Stimulated activated CD8-positive, alpha-beta memory T cell treated with anti-CD3 and anti-CD28 coated beads, Interleukin-12 subunit alpha, Interleukin-12 subunit beta, amount 100 ng/mL, for 1 hour (primary cell): Measurements from ENCODE around the gene RAP1GAP.

ENCODE experiments used
- DNase-seq: peaks from one replicate; pipeline ENCODE4 v3.0.0-alpha.2; 2020; ENCODE audit warnings: low read depth

The RAP1GAP gene

DNA sequence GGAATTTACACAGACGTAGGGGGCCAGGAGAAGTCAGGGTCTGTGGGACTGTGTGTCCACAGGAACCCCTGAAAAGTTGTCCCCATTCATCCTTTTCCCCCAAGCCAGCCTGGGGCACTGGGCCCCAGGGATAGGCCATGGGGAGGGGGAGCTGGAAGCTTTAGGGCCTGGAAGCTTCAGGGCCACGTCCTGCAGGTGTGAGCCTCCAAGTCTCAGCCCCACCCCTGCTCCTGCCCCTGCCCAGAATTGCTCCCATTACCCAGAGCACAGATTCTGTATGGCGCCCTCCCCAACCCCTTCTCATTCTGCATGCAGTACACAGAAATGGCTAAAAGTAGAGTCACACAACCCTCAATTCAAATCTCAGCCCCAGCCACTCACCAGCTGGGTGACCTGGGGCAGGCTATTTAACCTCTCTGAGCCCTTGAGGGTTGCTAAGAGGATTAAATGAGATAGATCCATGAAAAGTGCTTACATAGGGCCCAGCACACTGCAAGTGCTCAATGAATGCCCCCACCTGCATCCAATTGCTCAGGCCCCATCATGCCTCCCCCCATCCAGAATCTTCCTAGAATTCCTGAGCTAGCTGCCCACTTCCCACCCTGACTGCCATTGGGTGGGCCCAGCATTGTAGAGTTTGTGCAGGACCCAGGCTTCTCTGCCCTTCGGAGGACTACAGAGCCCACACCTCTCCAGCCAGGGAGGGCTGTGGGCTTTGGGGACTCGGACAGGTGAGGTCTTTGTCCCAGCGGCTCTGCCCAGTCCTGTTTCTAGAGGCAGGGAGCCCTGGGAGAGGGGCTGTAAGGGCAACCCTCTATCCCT is 6.5 kb downstream of the RAP1GAP start:
- no peak for DNase-seq

DNA sequence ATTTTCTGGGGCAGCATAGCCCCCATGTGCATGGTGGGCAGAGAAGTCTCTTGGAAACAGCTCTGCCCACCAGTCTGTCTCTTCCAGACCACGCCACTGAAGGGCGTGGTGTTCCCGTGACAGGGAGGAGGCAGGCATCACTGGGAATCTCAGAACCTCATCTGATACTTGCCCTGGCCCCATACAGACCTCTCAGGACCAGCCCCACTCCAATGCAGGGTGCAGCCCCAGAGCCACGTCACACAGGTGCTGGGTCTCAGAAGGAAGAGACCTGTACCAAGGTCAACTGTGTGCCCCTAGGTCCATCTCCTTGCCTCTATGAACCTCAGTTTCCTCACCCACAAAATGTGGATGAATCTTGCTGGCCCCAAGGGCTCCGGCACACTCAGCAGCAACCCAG is 7.3 kb downstream of the RAP1GAP start:
- no peak for DNase-seq

DNA sequence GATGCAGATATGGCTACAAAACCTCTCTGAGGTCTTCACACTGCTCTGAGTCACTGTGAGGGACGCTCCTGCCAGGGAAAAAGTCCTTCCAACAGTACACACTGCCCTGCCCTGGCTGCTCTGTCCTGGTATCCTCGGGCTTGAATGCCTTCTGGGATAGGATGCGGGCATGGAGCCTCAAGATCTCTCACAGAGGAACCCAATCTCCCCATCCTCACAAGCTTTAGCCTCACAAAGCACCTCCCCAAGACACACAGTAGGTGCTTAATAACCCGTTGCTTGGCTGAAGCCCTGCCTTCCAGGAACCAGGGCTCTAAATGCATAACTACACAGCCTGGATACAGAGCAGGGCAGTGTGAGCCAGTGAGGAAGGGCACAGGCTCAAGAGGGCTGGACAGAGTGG is 9.2 kb downstream of the RAP1GAP start:
- no peak for DNase-seq

DNA sequence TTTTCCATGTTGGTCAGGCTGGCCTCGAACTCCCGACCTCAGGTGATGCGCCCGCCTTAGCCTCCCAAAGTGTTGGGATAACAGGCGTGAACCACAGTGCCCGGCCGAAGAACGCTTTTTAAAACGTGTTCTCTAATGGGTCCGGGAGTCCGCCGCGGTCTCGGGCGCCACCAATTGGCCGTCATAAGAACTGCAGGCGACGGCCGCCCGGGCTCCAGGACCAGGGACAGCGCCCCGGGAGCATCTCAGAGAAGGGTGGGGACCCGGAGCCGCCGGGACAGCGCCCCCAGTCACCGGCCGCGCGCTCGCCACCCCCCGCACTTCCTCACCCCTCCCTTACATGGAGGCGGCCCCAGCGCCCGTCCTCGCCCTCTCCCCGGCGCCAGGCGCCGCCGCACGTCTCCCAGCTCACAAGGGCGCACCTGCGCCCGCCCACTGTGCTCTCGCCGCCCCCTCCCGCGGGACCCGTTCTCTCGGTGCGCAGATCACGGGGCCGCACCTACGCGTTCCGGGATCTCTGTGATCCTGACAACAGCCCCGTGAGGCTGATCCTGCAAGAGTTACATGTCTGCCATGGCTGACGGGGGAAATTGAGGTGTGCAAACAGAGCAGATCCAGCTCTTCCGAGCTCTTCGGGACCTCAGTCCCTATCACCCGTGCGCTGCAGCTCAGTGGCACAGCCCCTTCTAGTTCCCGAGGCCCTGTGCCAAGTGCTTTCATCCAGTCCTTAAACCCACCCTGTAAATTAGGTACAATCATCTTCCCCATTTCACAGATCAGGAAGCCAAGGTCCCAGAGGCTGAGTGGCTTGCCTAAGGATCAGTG is 9.8 kb downstream of the RAP1GAP start:
- DNase-seq = peak; percentile 52

DNA sequence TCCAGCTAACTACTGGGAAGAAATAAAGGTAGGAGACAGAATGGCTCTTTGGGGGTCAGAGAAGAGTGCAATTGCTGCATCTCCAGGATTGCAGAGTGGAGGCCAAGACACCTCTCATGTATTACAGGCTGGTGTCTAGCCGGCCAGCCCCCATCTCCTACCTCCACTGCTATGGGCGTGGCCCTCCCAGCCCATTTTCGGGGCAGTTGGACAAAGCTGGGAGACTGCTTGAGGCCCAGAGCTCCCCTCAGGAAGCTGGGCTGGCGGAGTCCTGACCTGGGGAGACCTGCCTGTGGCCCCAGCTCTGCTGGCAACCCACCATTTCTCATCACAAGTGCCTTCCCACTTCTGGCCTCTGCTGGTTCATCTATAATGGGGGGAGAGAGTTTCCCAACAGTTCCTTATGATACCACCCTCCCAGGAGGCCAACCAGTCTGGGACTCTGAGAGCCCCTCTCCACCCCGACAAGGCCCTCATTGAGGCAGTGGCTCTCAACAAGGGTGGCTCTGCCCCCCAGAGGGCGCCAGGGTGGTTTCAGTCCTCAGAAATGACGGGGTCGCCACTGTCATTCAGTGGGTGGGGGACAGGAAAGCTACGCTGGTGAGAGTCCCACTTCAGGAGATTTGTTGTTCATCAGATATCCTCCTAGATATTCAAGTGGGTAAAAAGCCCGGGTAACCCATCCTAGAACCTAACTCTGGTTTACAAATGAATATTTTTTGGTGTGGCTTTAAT is 11.5 kb downstream of the RAP1GAP start:
- no peak for DNase-seq

DNA sequence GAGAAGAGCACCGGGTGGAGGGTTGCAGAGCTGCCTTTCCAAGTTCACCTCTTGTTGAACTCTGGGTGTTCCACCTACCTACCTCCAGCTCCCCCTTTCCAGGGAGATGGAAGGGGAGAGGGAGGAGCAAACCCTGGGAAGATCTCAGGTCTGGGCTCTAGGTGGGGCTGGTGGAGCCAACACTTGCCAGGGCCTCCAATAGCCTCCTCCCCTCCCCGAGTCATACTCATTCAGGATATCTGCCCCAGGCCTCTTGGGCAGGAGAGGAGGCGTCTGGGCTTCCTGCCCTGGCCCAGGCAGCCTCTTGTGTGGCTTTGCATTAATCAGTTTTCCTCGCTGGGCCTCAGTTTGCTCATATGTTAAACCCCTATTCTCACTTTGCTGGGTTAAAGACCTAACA is 13.4 kb downstream of the RAP1GAP start:
- DNase-seq = no peak

DNA sequence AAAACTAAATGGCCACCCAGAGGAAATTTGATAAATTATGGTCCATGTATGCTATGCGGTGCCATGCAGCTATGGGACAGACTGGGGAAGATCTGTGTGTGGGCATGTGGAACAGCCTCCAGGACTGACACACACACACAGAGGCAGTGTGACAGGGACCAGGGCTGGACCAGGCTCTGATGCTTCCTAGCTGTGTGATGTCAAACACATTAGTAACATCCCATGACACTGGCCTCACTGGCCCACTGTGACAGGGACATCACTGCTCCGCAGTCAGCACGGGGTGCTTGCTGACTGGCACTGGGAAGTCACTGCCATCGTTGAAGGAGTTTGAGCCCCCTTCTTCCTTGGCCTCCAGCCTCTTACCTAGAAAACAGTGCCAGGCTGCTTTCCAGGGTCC is 13.9 kb downstream of the RAP1GAP start:
- DNase-seq = no peak

DNA sequence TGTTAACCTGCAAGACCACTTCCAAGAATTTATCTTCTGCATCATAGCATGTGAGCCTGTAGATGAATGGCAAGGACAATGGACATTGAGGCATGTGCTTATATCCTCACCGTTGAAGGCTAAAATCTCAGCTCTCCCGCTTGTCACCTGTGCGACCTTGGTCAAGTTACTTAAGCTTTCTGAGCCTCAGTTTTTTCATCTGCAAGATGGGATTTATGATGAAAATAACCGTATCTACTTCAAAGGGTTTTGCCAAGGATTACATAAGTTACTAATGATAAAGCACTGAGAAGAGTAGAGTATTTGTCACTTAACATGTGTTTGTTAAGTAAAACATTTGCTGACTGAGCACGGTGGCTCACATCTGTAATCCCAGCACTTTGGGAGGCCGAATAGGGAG is 14.9 kb downstream of the RAP1GAP start:
- no peak for DNase-seq

DNA sequence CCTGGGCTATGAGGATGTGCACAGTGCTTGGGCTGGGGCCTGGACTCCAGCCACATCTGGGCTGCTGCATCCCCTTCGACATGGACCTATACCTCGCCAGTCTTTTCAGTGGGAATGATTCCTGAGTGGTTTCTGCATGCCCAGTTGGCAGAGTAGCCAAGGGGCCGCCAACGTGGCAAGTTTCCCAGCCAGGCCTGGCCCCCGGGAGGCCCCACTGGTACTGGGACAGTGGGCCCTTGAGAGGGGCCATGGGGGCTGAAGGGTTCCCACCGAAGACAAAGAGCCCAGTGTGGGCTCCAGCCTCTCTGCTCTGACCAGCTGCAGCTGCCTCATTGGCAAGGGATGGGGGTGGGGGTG is 15.4 kb downstream of the RAP1GAP start:
- no peak for DNase-seq

DNA sequence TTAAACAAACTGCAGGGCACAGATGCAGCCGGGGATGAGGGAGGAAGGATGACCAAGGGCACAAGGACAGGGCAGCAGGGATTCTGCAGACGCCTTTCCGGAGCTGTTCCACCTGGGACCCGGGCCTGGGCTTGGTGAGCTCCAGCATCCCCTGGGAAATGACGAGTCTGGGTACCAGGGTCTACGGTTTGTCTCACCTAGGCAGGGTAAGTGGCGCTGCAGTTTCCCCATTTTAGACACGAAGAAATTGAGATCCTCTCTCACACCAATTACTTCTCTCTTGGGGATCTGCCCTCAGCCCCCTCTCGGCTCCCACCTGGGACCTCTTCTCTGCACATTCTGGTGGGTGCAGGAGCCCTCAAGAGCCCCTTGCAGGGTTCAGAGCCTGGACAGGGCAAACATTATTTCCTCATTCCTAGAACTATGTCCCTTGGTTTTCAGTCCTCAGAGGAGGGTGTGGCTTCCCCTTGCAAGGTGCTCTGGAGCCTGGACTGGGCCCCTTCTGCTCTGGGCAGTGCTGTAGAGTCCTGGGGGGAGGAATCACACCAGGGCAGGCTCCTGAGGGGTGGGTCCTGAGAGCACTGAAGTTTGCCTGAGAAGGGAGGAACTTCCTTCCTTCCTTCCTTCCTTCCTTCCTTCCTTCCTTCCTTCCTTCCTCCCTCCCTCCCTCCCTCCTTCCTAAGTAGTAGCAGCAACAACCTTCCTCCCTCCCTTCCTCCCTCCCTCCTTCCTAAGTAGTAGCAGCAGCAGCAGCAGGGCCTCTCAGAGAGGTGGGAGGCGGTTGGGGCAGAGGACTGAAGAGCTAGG is 16.0 kb downstream of the RAP1GAP start:
- DNase-seq = no peak

DNA sequence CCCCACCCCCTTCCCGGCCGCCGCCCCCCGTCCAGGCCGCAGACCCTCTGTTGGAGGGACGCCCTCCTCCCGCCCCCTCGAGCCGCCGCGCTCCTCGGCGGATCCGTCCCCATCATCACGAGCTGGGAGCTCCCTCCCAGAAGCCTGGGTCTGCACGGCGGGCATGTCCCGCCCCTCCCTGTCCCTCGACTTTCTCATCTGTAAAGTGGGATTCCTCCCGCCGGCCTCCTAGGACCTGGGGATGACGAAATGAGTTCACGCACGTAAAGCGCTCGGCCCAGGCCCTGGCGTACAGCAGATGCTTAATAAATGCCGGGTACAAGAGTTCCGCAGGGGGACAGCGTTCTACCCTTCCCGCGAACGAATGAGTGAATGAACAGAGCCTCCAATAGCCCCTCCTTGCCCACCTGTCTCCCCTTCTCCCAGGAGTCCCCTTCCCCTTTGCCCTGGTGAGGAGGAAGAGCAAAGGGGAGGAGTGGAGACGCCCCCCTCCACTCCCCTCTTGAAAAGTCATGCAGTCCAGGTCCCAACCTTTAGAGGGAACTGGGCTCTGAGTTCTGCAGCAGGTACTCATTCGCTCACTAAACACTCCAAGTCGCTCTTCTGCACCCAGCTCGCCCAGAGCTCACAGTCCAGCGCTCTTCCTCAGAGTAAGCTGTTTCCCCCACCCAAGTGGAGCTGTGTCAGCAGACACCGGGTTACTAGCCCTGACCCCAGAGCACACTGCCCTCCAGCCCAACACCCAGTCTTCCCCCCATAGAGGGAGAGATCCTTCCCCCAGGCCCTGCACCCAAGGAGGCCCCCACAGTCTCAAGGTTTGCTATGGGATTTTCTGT is 16.8 kb downstream of the RAP1GAP start:
- no peak for DNase-seq

DNA sequence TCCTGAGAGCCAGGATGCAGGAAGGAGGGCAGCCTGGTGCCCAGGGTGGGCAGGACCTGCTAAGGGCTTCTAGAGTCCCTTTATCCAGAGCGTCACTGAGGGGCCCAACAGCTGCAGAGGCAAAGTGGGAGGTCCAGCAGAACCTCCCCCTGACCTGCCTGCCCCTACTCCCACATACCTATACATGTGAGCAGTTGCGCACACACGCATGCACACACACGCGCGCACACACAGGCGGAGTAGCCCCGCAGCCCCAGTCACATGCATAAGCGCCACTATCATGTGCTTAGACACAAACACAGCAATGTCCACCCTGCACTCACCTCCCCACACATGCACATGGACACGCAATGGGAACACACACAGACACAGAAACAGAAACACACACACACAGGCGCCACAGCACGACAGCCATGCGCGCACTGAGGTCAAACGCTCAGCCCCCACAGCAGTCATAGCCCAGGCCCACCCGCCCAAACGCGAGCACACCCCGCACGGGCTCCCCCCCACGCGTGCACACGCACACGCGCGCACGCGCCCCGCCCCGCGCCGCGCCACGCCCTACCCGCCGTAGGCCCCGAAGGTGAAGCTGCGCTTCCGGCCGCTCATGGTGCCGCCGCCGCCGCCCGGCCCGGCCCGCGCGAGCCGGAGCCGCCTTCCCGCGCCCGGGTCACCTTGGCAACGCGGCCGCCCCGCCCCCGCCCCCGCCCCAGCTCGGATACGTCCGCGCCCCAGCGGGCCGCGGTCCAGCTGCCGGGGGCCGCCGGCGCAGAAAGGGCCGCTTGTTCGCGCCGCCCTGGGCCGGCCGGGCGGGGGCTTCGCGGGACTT is 17.7 kb downstream of the RAP1GAP start:
- no peak for DNase-seq

DNA sequence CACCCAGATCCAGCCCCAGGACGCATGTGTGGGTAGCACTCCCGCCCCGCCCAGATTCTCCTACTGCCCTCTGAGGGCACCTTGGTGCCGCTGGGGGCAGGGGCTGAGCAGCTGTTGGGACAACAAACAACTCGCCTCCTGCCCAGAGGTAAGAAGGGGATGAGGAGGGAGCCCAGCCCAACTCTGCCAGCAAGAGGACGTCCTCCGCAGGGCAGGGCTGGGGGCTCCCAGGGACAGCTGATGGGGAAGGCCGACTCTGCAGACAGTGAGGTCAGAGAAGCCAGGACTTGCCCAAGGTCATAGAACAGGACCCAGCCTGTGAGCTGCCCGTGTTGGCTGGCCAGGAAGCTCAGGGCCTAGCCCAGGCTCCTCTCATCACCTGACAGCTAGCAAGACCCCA is 18.8 kb downstream of the RAP1GAP start:
- no peak for DNase-seq

DNA sequence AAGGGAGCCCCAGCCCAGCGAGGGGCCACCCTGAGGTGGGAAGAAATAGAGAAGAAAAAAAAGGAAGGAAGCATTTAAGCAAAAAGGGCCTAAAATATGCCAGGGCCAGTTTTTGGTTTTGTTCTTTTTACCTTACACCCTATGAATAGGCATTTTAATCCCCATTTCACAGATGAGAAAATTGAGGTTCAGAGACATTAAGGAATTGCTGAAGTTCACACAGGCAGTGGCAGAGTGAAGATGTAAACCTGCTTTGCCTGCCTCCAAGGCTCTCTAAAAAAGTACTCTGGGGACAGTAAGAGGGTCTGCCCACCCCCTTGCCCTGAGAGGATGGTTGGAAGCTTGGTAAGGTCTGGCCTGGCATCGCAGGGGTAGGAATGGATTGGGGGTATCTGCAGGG is 19.8 kb downstream of the RAP1GAP start:
- no peak for DNase-seq

DNA sequence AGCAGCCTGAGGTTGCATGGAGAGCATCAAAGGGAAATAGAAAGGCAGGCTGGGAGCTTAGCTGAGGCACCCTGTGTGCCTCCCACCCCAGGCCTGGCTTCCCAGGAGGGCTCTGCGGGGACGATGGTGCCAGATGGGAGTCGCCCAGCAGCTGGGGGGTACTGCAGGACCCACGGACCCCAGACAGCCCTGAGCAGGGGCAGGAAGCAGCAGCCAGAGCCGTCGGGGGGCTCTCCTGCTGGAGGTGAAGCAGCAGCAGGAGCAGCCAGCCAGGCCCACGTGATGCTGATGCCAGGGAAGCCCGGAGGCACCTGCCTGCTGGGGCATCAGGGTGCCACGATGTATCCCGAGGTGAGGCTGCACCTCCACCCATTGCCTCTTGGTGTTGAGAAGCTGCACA is 20.4 kb downstream of the RAP1GAP start:
- DNase-seq = no peak

DNA sequence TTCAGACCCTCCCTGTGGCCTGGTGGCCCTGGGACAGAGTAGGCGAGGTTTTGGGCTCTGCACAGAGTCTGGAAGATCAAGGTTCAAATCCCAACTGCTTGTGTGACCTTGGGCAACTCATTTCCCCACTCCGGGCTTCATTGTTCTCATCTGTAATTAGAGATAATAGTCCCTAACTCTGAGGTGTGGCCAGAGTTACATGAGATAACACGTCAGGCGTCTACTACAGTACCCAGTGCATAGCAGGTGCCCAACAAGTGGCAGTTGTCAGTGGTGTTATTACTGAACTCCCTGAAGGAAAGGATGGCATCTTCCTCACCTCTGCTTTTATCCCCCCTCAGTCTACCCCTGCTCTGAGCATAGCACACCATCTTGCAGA is 20.8 kb downstream of the RAP1GAP start:
- DNase-seq = no peak

DNA sequence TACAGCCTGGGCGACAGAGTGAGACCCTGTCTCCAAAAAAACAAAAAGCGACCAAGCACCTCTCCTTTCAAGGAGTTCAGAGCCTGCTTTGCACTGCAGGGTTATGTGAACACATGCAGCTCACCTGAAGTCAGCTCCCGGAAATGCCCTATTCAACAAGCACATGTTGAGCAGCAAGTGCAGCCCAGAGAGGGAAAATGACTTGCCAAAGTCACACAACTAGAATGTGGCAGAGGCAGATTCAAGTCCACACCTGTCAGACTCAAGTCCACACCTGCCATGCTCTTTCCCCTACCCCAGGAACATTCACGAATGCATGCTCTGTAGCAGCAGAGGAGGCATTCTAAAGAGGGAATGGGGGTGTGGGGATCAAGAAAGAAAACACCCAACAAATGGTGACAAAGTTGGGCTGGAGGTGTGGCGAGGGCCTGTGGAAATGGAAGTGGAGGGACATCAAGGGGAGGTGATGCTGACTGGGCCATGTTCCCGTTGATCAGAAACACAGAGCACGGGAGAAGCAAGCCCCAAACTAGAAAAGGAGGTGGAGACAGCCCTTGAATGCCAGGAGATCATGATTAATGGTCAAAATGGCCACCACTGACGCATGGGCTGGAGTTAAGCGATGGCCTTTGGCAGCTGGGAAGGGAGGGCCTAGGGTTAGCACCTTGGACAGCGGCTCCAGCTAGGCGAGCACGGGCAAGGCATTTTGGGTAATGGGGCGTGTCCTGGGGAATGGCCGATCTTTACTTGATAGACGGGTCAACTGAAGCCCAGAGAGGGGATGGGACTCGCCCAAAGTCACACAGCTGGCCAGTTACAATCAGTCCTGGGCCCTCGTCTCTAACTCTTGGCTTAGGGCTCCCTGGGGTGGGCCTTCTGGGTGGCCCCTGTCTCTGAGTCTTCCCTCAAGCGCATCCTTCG is 21.5 kb downstream of the RAP1GAP start:
- no peak for DNase-seq

DNA sequence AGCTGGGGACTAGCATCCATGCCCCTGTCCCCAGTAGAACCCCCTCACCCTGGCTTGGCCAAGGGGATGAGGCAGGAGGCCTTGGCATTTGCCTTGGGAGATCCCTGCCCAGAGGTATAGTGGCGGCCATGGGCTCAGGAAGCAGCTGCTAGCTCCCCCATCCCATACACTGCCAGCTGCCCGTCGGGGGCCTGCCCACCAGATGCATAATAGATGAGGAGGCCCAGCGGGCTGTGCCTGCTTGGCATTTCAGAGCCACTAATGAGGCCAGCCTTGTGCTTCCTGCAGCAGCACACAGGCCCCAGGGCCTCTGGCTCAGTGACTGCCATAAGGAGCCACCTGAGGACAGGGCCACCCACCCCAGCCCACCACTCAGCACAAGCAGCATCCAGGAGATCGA is 23.6 kb downstream of the RAP1GAP start:
- no peak for DNase-seq

DNA sequence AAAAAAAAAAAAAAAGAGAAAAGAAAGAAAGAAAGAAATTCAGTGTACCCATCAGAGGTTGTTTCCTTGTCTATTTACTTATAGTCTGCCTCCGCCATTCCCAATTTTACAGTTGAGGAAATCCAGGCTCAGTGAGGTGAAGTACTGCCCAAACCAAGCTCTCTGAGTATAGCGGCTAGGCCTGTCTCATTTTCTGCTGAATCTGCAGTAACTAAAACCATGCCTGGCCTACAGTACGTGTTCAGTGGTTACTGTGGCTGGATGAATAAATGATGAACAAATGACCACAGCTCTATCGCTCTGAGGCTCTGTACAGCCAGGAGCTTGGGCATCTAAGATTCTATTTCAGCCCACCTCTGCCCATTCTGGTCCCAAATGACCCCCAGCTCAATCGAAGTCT is 24.3 kb downstream of the RAP1GAP start:
- DNase-seq = no peak
